GM21423 (cell line): ENCODE data around the gene SPRYD7.
"Not testable (repeated sequence)": the region's sequence is repeated elsewhere in the genome, so short reads cannot be mapped to it uniquely, and the experiment has no call there.

Experiments
- ATAC-seq: cut with Tn5 transposase; IDR thresholded peaks from one replicate; pipeline ENCODE4 v1.9.1; 2021; ENCODE audit warnings: mild to moderate bottlenecking, moderate library complexity; ENCODE audit not compliant: unreplicated experiment

The SPRYD7 gene

GRCh38 chr13:49933511-49933910, 2.6 kb downstream of the SPRYD7 start:
- ATAC-seq: no peak

- ATAC-seq: no peak
Measured at GRCh38 chr13:49932868-49933267, 3.3 kb downstream of the SPRYD7 start.

GRCh38 chr13:49932066-49932465, 4.1 kb downstream of the SPRYD7 start:
- no peak for ATAC-seq

GRCh38 chr13:49927755-49928154, 8.4 kb downstream of the SPRYD7 start:
- ATAC-seq: no peak

GRCh38 chr13:49925881-49926418, 10.2 kb downstream of the SPRYD7 start:
- no peak for ATAC-seq

- ATAC-seq: no peak
Measured at GRCh38 chr13:49922301-49922700, 13.8 kb downstream of the SPRYD7 start.

- ATAC-seq: not testable (repeated sequence)
Measured at GRCh38 chr13:49920969-49921368, 15.2 kb downstream of the SPRYD7 start.

GRCh38 chr13:49918106-49918505, 18.0 kb downstream of the SPRYD7 start:
- ATAC-seq: not testable (repeated sequence)

- no peak for ATAC-seq
Measured at GRCh38 chr13:49914947-49915346, 21.2 kb downstream of the SPRYD7 start.

GRCh38 chr13:49908637-49909036, 27.5 kb downstream of the SPRYD7 start:
- no peak for ATAC-seq

- no peak for ATAC-seq
Measured at GRCh38 chr13:49904729-49905456, 31.2 kb downstream of the SPRYD7 start.

- no peak for ATAC-seq
Measured at GRCh38 chr13:49898792-49899191, 37.3 kb downstream of the SPRYD7 start.

- ATAC-seq: no peak
Measured at GRCh38 chr13:49897713-49898112, 38.4 kb downstream of the SPRYD7 start.

- no peak for ATAC-seq
Measured at GRCh38 chr13:49895826-49896225, 40.3 kb downstream of the SPRYD7 start.

GRCh38 chr13:49893591-49893990, 42.5 kb downstream of the SPRYD7 start:
- ATAC-seq: no peak

GRCh38 chr13:49890376-49890775, 45.8 kb downstream of the SPRYD7 start:
- no peak for ATAC-seq

GRCh38 chr13:49878682-49879081, 57.5 kb downstream of the SPRYD7 start:
- no peak for ATAC-seq

GRCh38 chr13:49877629-49878218, 58.4 kb downstream of the SPRYD7 start:
- ATAC-seq: no peak

GRCh38 chr13:49874430-49874829, 61.7 kb downstream of the SPRYD7 start:
- no peak for ATAC-seq

- ATAC-seq: no peak
Measured at GRCh38 chr13:49869519-49869918, 66.6 kb downstream of the SPRYD7 start.

- ATAC-seq: no peak
Measured at GRCh38 chr13:49867834-49868233, 68.3 kb downstream of the SPRYD7 start.

GRCh38 chr13:49865218-49865617, 70.9 kb downstream of the SPRYD7 start:
- ATAC-seq: no peak
